K562 (cell line): Measurements from ENCODE around the gene CYB5RL. TPM values are rescaled to one million over a fixed set of nuclear protein-coding genes. Genes with fewer than 3 reads are reported as not detected.

ENCODE experiments used
- ATAC-seq: fragments of 200-7000 bp; cut with Tn5 transposase; 3 replicates; pipeline ENCODE4 v1.9.1; 2020; ENCODE audit warnings: moderate library complexity
- BruUV-seq: library from RNA; stranded (reverse); fragments of 400-500 nt; replicated peaks from 2 replicates; lab custom pipeline; 2021; lab: Mats Ljungman, UMichigan
- CTCF ChIA-PET: fragments of 300-600 bp; formaldehyde crosslinking; extraction: SDS; loops from one replicate; lab custom pipeline; 2021; ENCODE audit warnings: low intra/inter-chr PET ratio; lab: Yijun Ruan, JAX
- POLR2A ChIA-PET: fragments of 300-600, 350-650 bp; sonication (Branson Sonifier 250); formaldehyde crosslinking; extraction: SDS; loops from one replicate; lab custom pipeline; 2021; ENCODE audit warnings: antibody characterized with exemption, inconsistent platforms; lab: Yijun Ruan, JAX
- DNase-seq, 4 experiments: peaks; one replicate each; pipeline versions ENCODE4 v3.0.0 to v3.0.0-alpha.2; 2011 to 2018; ENCODE audit warnings: low spot score in 3 of 4, mixed read lengths in 3 of 4; ENCODE audit errors: extremely low read depth in 1 of 4
- FAIRE-seq: peaks from 2 replicates; lab custom pipeline; 2011; peaks lifted over from hg19 to GRCh38; lab: Jason Lieb, UNC
- H2AFZ ChIP-seq: 2 replicates; pipeline ENCODE4 v1.6.0; 2011; ENCODE audit warnings: low read depth, low read length, control low read depth, inconsistent platforms
- H3K27ac ChIP-seq: fragments of 200-600 bp; 3 replicates; pipeline ENCODE4 v1.8.0; 2011; ENCODE audit warnings: low read depth, mild to moderate bottlenecking, control low read depth, inconsistent platforms, low read length, moderate library complexity, mixed read lengths; ENCODE audit errors: extremely low read depth
- H3K27me3 ChIP-seq, 2 experiments: fragments of 300-600 bp in 1 of 2; 2 replicates in 1 of 2; 3 replicates in 1 of 2; pipeline versions ENCODE4 v1.6.0 to v1.8.0; 2011; ENCODE audit warnings: inconsistent platforms in 2 of 2, low read length in 2 of 2, mild to moderate bottlenecking in 1 of 2, mixed read lengths in 1 of 2, moderate library complexity in 1 of 2; ENCODE audit not compliant: control insufficient read depth in 2 of 2, insufficient read depth in 2 of 2
- H3K36me3 ChIP-seq: fragments of 300-600 bp; 3 replicates; pipeline ENCODE4 v1.8.0; 2011; ENCODE audit warnings: mild to moderate bottlenecking, low read length, inconsistent platforms; ENCODE audit not compliant: control insufficient read depth, insufficient read depth
- H3K4me1 ChIP-seq, 2 experiments: fragments of 200-600 bp in 1 of 2; replicated peaks in 1 of 2; 2 replicates in 1 of 2; 3 replicates in 1 of 2; pipeline versions ENCODE4 v1.5.1 to v1.8.0; 2011; ENCODE audit warnings: inconsistent platforms in 2 of 2, low read length in 2 of 2, mild to moderate bottlenecking in 1 of 2, mixed read lengths in 1 of 2, moderate library complexity in 1 of 2; ENCODE audit not compliant: control insufficient read depth in 2 of 2, insufficient read depth in 2 of 2
- H3K4me2 ChIP-seq: 2 replicates; pipeline ENCODE4 v1.6.1; 2011; ENCODE audit warnings: low read length, control low read depth, inconsistent platforms, mixed read lengths; ENCODE audit not compliant: insufficient read depth
- H3K4me3 ChIP-seq: fragments of 200-600 bp; sonication (generic), shearing (Covaris generic); 2 replicates; pipeline ENCODE4 v1.5.1; 2016; ENCODE audit warnings: control low read depth, inconsistent platforms
- H3K79me2 ChIP-seq: fragments of 200-600 bp; 3 replicates; pipeline ENCODE4 v1.8.0; 2011; ENCODE audit warnings: low read length, inconsistent platforms; ENCODE audit not compliant: control insufficient read depth, insufficient read depth
- H3K9ac ChIP-seq, 2 experiments: 2 replicates each; pipeline versions ENCODE4 v1.6.0 to v1.6.1; 2011; ENCODE audit warnings: low read depth in 2 of 2, low read length in 2 of 2, control low read depth in 1 of 2, inconsistent platforms in 1 of 2, mild to moderate bottlenecking in 1 of 2, mixed read lengths in 1 of 2; ENCODE audit not compliant: insufficient read depth in 1 of 2
- H3K9me1 ChIP-seq: one replicate; pipeline ENCODE4 v1.6.0; 2011; ENCODE audit warnings: inconsistent platforms, mild to moderate bottlenecking, low read length, moderate library complexity; ENCODE audit not compliant: control insufficient read depth, insufficient read depth
- H3K9me3 ChIP-seq: replicated peaks from 2 replicates; pipeline ENCODE4 v1.5.1; 2011; ENCODE audit warnings: low read depth, low read length, inconsistent platforms; ENCODE audit not compliant: control insufficient read depth, insufficient read depth
- H4K20me1 ChIP-seq: replicated peaks from 2 replicates; pipeline ENCODE4 v1.6.1; 2011; ENCODE audit warnings: low read length, inconsistent platforms, mixed read lengths; ENCODE audit not compliant: control insufficient read depth, insufficient read depth
- BCLAF1 ChIP-seq, 2 experiments: fragments of 450-650 bp in 1 of 2; IDR thresholded peaks; 2 replicates each; pipeline ENCODE4 v1.6.1; 2011 to 2017; ENCODE audit warnings: low read depth in 2 of 2, antibody characterized with exemption in 1 of 2, borderline replicate concordance in 1 of 2, low read length in 1 of 2, mild to moderate bottlenecking in 1 of 2, mixed read lengths in 1 of 2; ENCODE audit not compliant: control insufficient read depth in 1 of 2
- DMBX1 ChIP-seq: fragments of 250-450 bp; sonication (Bioruptor Pico); IDR thresholded peaks from 2 replicates; pipeline ENCODE4 v1.8.0; 2022; ENCODE audit warnings: inconsistent platforms, mild to moderate bottlenecking, moderate library complexity, borderline replicate concordance
- E4F1 ChIP-seq: fragments of 250-450 bp; sonication (Bioruptor Pico); IDR thresholded peaks from 2 replicates; pipeline ENCODE4 v1.5.0; 2021; ENCODE audit warnings: mild to moderate bottlenecking, borderline replicate concordance
- KLF10 ChIP-seq: fragments of 250-450 bp; sonication (Bioruptor Pico); IDR thresholded peaks from 2 replicates; pipeline ENCODE4 v1.6.1; 2021; ENCODE audit warnings: matching md5 sums
- NCOA4 ChIP-seq: fragments of 450-650 bp; IDR thresholded peaks from 2 replicates; pipeline ENCODE4 v1.6.1; 2018; ENCODE audit warnings: mild to moderate bottlenecking; ENCODE audit not compliant: partially characterized antibody
- STAT5B ChIP-seq: fragments of 250-450 bp; sonication (Bioruptor Pico); IDR thresholded peaks from 2 replicates; pipeline ENCODE4 v1.8.0; 2021; ENCODE audit warnings: mild to moderate bottlenecking, inconsistent platforms
- TEAD2 ChIP-seq: fragments of 450-650 bp; IDR thresholded peaks from 2 replicates; pipeline ENCODE4 v1.6.1; 2016; ENCODE audit warnings: missing genetic modification characterization, control low read depth, missing compliant biosample characterization
- THRAP3 ChIP-seq: fragments of 450-650 bp; IDR thresholded peaks from 2 replicates; pipeline ENCODE4 v1.6.1; 2016; ENCODE audit warnings: mild to moderate bottlenecking, inconsistent platforms, borderline replicate concordance
- TOE1 ChIP-seq, 2 experiments: fragments of 450-650 bp in 1 of 2; sonication (generic) in 1 of 2; formaldehyde crosslinking in 1 of 2; IDR thresholded peaks; 2 replicates each; pipeline versions ENCODE4 v1.7.1 to v1.8.0; 2016 to 2022; ENCODE audit warnings: borderline replicate concordance in 2 of 2, mild to moderate bottlenecking in 2 of 2, antibody characterized with exemption in 1 of 2, inconsistent platforms in 1 of 2, low read depth in 1 of 2, missing genetic modification reagents in 1 of 2, moderate library complexity in 1 of 2
- ZBTB43 ChIP-seq: sonication (generic); formaldehyde crosslinking; IDR thresholded peaks from 2 replicates; pipeline ENCODE4 v1.8.0; 2023; ENCODE audit warnings: mild to moderate bottlenecking, missing genetic modification reagents
- ZFP30 ChIP-seq: fragments of 250-450 bp; sonication (Bioruptor Pico); IDR thresholded peaks from 2 replicates; pipeline ENCODE4 v1.8.0; 2022; ENCODE audit warnings: moderate library complexity, mild to moderate bottlenecking, inconsistent platforms, borderline replicate concordance
- ZFPM2 ChIP-seq: fragments of 250-450 bp; sonication (Bioruptor Pico); IDR thresholded peaks from 2 replicates; pipeline ENCODE4 v1.5.1; 2022; ENCODE audit warnings: mild to moderate bottlenecking
- ZNF324 ChIP-seq: fragments of 250-450 bp; sonication (Bioruptor Pico); IDR thresholded peaks from 2 replicates; pipeline ENCODE4 v1.4.0; 2020; ENCODE audit warnings: mild to moderate bottlenecking
- ZNF830 ChIP-seq: fragments of 250-450 bp; sonication (Bioruptor Pico); IDR thresholded peaks from 2 replicates; pipeline ENCODE4 v1.5.0; 2021; ENCODE audit warnings: mild to moderate bottlenecking
- WGBS: fragments of 100-300 bp; shearing (Covaris generic); methylation state at CpG from one replicate; pipeline ENCODE4 v1.1.6; 2016; ENCODE audit warnings: low coverage, mixed read lengths; ENCODE audit not compliant: insufficient coverage; ENCODE audit errors: missing lambda C conversion rate; 5-methylcytosine and 5-hydroxymethylcytosine counted together
- in situ Hi-C: fragments of 300-500 bp; cut with MboI; formaldehyde crosslinking; loops from 4 replicates; pipeline ENCODE4 v1.15.0; 2018; ENCODE audit warnings: inconsistent platforms, mixed read lengths
- intact Hi-C: fragments of 100-400 bp; cut with micrococcal nuclease; formaldehyde crosslinking; loops from 2 replicates; pipeline ENCODE4 v1.14.2; 2022
- polyA plus RNA-seq, 8 experiments: library from polyadenylated mRNA; depleted of rRNA in 4 of 8; stranded (reverse) in 5 of 8; unstranded in 3 of 8; fragments of >200 nt; fragmentation: Nextera tagmentation in 2 of 8; fragmentation: Illumina TruSeq in 1 of 8; extraction: Ambion mirVana in 2 of 8; extraction: Trizol in 1 of 8; gene quantifications; 2 replicates each; pipeline versions ENCODE4 v1.2.1 to v1.2.3, GENCODE V29; 2011 to 2014; ENCODE audit warnings: inconsistent platforms in 1 of 8, missing spikeins in 1 of 8
- total RNA-seq, 7 experiments: library from RNA; depleted of rRNA in 6 of 7; stranded (reverse); fragments of >200 nt in 6 of 7; fragmentation: Illumina TruSeq in 2 of 7; extraction: Trizol in 2 of 7; gene quantifications; 2 replicates each; pipeline versions ENCODE4 v1.2.1 to v1.2.3, GENCODE V29; 2011 to 2021; ENCODE audit warnings: low replicate concordance in 1 of 7

The CYB5RL gene
- total and polyA plus RNA-seq, 9 of the 15 experiments (the other 6 are each of a cell fraction or from before 2014, with no cell fraction given), result 7.9 to 18.0 (median 11.2) TPM

GRCh38 chr1:54168206-54168965 is 31.4 kb downstream of the CYB5RL start:
- CTCF ChIA-PET, result no interaction called here
- no peak overlapping the region for H3K4me3 ChIP-seq
- POLR2A ChIA-PET, result interaction anchor here (0.7 kb wide), 1 partner anchor 9 kb away, joined by 3 read pairs; no protein-coding TSS in a partner anchor
- no peaks in the 10 kb centered on the region for H3K27me3 ChIP-seq
- H3K36me3 ChIP-seq, result no peaks in the 10 kb centered on the region
- H3K27ac ChIP-seq, result no peak overlapping the region
- BruUV-seq, result no TSS peak
- H3K4me1 ChIP-seq, result peaks cover 5 to 14% of the 10 kb centered on the region in 2 experiments; a peak in 4 of 5 replicates
- 44% methylated on average over 8 of the region's 8 CpGs for WGBS
- DNase-seq (no peak), ATAC-seq (no peak), FAIRE-seq (no peak)
- H3K9me3 ChIP-seq, result no peaks in the 10 kb centered on the region
- in situ Hi-C loops (no loop called here), intact Hi-C loops (loop anchor here (5.0 kb wide), 1 partner anchor 46 kb away; no protein-coding TSS in a partner anchor)
- H3K9ac ChIP-seq, result peak overlapping the region in 1 of 2 experiments; percentile 55; a peak in 1 of 4 replicates
- no peaks in the 10 kb centered on the region for H4K20me1 ChIP-seq
- no peaks in the 10 kb centered on the region for H3K9me1 ChIP-seq
- no peaks in the 10 kb centered on the region for H3K79me2 ChIP-seq
- H3K4me2 ChIP-seq, result no peak overlapping the region
- no peak overlapping the region for H2AFZ ChIP-seq
- TF ChIP-seq STAT5B (CRISPR knock-in tag) (no peak), ZFP30 (no peak), E4F1 (CRISPR knock-in tag) (no peak), TOE1 (IDR thresholded peaks at IDR 0.05; ENCODE audit: borderline replicate concordance) (no peak), TOE1 (CRISPR knock-in tag; IDR thresholded peaks at IDR 0.05; ENCODE audit: borderline replicate concordance, low read depth) (no peak), KLF10 (CRISPR knock-in tag) (no peak), THRAP3 (no peak), DMBX1 (CRISPR knock-in tag) (no peak), ZNF830 (CRISPR knock-in tag) (no peak), ZFPM2 (no peak), ZBTB43 (CRISPR knock-in tag) (no peak), BCLAF1 (IDR thresholded peaks at IDR 0.05; ENCODE audit: borderline replicate concordance in 1 of 2, control insufficient read depth in 1 of 2, low read depth in 2 of 2, low read length in 1 of 2) (no peak), ZNF324 (CRISPR knock-in tag) (no peak), TEAD2 (tag) (no peak), NCOA4 (no peak)
